Tibial nerve (tissue), 4 donors: Measurements from ENCODE around the gene ACAA1. TPM values are rescaled to one million over a fixed set of nuclear protein-coding genes. Genes with fewer than 3 reads are reported as not detected.

Experiments used
- DNase-seq, 2 donors: peaks; one replicate each; pipeline ENCODE4 v3.0.0-alpha.2; 2019; ENCODE audit warnings: low spot score in 2 of 2
- H3K27ac ChIP-seq, 4 donors: fragments of 200-600 bp; sonication (generic) in 3 of 4; one replicate each; pipeline ENCODE4 v1.5.1; 2017 to 2019; ENCODE audit warnings: mild to moderate bottlenecking in 1 of 4
- H3K27me3 ChIP-seq, 2 donors: fragments of 200-600 bp; sonication (generic) in 1 of 2; one replicate each; pipeline versions ENCODE4 v1.5.1 to v1.6.0; 2017 to 2019
- H3K36me3 ChIP-seq, 3 donors: fragments of 200-600 bp; sonication (generic); one replicate each; pipeline ENCODE4 v1.5.1; 2018 to 2019
- H3K4me1 ChIP-seq, 4 donors: fragments of 200-600 bp; sonication (generic) in 3 of 4; one replicate each; pipeline ENCODE4 v1.5.1; 2017 to 2019
- H3K4me3 ChIP-seq, 4 donors: fragments of 200-600 bp; sonication (generic) in 3 of 4; one replicate each; pipeline ENCODE4 v1.5.1; 2017 to 2019; ENCODE audit warnings: mild to moderate bottlenecking in 1 of 4, moderate library complexity in 1 of 4
- H3K9me3 ChIP-seq, 4 donors: fragments of 200-600 bp; sonication (generic) in 3 of 4; one replicate each; pipeline ENCODE4 v1.5.1; 2017 to 2019
- CTCF ChIP-seq, 5 experiments: fragments of 200-600 bp in 3 of 5; fragments of 450-650 bp in 2 of 5; sonication (generic) in 3 of 5; IDR thresholded peaks; one replicate each; pipeline ENCODE4 v1.5.1; 2016 to 2019; ENCODE audit warnings: antibody characterized with exemption in 5 of 5, mild to moderate bottlenecking in 3 of 5, moderate library complexity in 2 of 5
- EP300 ChIP-seq, 2 donors: sonication (generic); formaldehyde crosslinking; IDR thresholded peaks; one replicate each; pipeline ENCODE4 v1.6.1; 2017; ENCODE audit warnings: antibody characterized with exemption in 2 of 2, mild to moderate bottlenecking in 1 of 2
- POLR2A ChIP-seq, 2 donors: fragments of 450-650 bp; IDR thresholded peaks; one replicate each; pipeline ENCODE4 v1.6.1; 2017; ENCODE audit warnings: antibody characterized with exemption in 2 of 2, mild to moderate bottlenecking in 2 of 2, moderate library complexity in 2 of 2
- WGBS, 2 donors: methylation state at CpG; one replicate each; pipeline ENCODE4 v1.1.5; 2018; 5-methylcytosine and 5-hydroxymethylcytosine counted together
- total RNA-seq, 4 donors: library from RNA; depleted of rRNA; stranded (reverse); fragments of >200 nt; gene quantifications; one replicate each; pipeline ENCODE4 v1.1.0, GENCODE V29; 2016

The ACAA1 gene
- total RNA-seq, 4 donors from 2014 or later, result 63.9 to 83.3 (median 80.5) TPM

DNA sequence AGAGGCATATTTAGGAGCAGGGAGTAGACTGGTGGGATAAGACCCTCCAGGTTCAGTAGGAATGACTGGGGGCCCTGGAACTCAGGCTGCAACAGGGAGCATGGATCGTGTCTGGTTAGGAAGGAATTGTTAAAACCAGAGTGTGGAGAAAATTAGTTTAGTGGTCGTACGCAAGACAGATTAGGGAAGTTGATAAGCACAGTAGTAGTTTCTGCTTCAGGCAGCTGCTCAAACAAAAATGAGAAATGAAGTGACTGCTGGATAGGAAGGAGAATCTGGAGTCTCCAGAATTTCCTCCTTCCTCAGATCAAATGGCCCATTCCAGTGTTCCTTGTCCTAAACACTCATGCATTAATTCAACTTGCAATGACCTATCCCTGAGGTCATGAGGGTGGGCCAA lies 12.8 kb upstream of the ACAA1 start:
- no peaks in the 10 kb centered on the region for H3K4me1 ChIP-seq
- H3K4me3 ChIP-seq, result no peak overlapping the region
- H3K9me3 ChIP-seq, result peaks cover 0 to 17% (median 0%) of the 10 kb centered on the region in 4 donors
- no peak for DNase-seq
- TF ChIP-seq EP300 (IDR thresholded peaks at IDR 0.05), result no peak
- 60 to 69% methylated on average over 3 of the region's 3 CpGs for WGBS, 2 donors
- H3K27me3 ChIP-seq, result no peaks in the 10 kb centered on the region
- H3K36me3 ChIP-seq, result no peaks in the 10 kb centered on the region
- peak overlapping the region in 1 of 4 donors; percentile 60 for H3K27ac ChIP-seq

DNA sequence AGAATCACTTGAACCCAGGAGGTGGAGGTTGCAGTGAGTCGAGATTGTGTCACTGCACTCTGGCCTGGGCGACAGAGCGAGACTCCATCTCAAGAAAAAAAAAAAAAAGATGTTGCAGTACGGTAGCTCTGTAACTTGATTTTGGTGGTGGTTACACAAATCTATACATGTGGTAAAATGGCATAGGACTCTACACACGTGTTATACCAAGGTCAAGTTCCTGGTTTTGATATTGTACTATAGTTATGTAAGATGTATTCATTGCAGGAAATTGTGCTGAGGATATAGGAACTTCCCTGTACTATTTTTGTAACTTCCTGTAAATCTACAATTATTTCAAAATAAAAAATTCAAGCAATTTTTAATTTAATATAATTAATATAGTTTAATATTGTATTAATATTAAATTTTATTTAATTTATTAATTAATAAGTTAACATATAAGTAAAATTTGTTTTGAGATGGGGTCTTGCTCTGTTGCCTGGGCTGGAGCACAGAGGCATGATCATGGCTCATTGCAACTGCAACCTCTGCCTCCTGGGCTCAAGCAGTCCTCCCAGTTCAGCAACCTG lies 11.5 kb upstream of the ACAA1 start:
- 74 to 76% methylated on average over 5 of the region's 5 CpGs for WGBS, 2 donors
- H3K4me1 ChIP-seq, result no peaks in the 10 kb centered on the region
- H3K4me3 ChIP-seq, result no peak overlapping the region
- no peaks in the 10 kb centered on the region for H3K36me3 ChIP-seq
- H3K9me3 ChIP-seq, result peaks cover 0 to 17% (median 0%) of the 10 kb centered on the region in 4 donors
- H3K27ac ChIP-seq, result peak overlapping the region in 1 of 4 donors; percentile 61
- no peaks in the 10 kb centered on the region for H3K27me3 ChIP-seq
- TF ChIP-seq EP300 (IDR thresholded peaks at IDR 0.05) (peak in 1 of 2 donors; percentile 44), POLR2A (IDR thresholded peaks at IDR 0.05) (no peak)
- no peak for DNase-seq

GRCh38 chr3:38147421-38147820 lies 10.5 kb upstream of the ACAA1 start:
- Histone ChIP-seq H3K27me3 (no peaks in the 10 kb centered on the region), H3K9me3 (peaks cover 0 to 17% (median 0%) of the 10 kb centered on the region in 4 donors), H3K36me3 (peaks cover 0 to 6% (median 0%) of the 10 kb centered on the region in 3 donors), H3K4me1 (no peaks in the 10 kb centered on the region), H3K4me3 (no peak overlapping the region), H3K27ac (peak overlapping the region in 1 of 4 donors; percentile 61)
- no peak for DNase-seq
- no peak for TF ChIP-seq POLR2A (IDR thresholded peaks at IDR 0.05)
- peak in 1 of 2 donors; percentile 42 for TF ChIP-seq EP300 (IDR thresholded peaks at IDR 0.05)
- 80 to 86% methylated on average over 3 of the region's 3 CpGs for WGBS, 2 donors

GRCh38 chr3:38146504-38146903 lies 9.6 kb upstream of the ACAA1 start:
- Histone ChIP-seq H3K36me3 (peaks cover 0 to 15% (median 4%) of the 10 kb centered on the region in 3 donors), H3K27ac (no peak overlapping the region), H3K4me3 (no peak overlapping the region), H3K9me3 (peaks cover 0 to 17% (median 0%) of the 10 kb centered on the region in 4 donors), H3K4me1 (no peaks in the 10 kb centered on the region), H3K27me3 (no peaks in the 10 kb centered on the region)
- DNase-seq, result no peak
- 88 to 96% methylated on average over 2 of the region's 2 CpGs for WGBS, 2 donors
- TF ChIP-seq CTCF (IDR thresholded peaks at IDR 0.05), result no peak
- no peak for TF ChIP-seq POLR2A (IDR thresholded peaks at IDR 0.05)
- TF ChIP-seq EP300 (IDR thresholded peaks at IDR 0.05), result no peak

- H3K4me3 ChIP-seq, result no peak overlapping the region
- no peak for TF ChIP-seq EP300 (IDR thresholded peaks at IDR 0.05)
- TF ChIP-seq POLR2A (IDR thresholded peaks at IDR 0.05), result no peak
- TF ChIP-seq CTCF (IDR thresholded peaks at IDR 0.05), result no peak
- H3K4me1 ChIP-seq, result peaks cover 0 to 22% (median 10%) of the 10 kb centered on the region in 4 donors
- peaks cover 0 to 27% (median 4%) of the 10 kb centered on the region in 3 donors for H3K36me3 ChIP-seq
- no peaks in the 10 kb centered on the region for H3K27me3 ChIP-seq
- H3K9me3 ChIP-seq, result peaks cover 0 to 17% (median 0%) of the 10 kb centered on the region in 4 donors
- H3K27ac ChIP-seq, result no peak overlapping the region
- DNase-seq, result no peak
- 64 to 78% methylated on average over 3 of the region's 3 CpGs for WGBS, 2 donors
These were observed 6.6 kb upstream of the ACAA1 start for GRCh38 chr3:38143511-38143910.

DNA sequence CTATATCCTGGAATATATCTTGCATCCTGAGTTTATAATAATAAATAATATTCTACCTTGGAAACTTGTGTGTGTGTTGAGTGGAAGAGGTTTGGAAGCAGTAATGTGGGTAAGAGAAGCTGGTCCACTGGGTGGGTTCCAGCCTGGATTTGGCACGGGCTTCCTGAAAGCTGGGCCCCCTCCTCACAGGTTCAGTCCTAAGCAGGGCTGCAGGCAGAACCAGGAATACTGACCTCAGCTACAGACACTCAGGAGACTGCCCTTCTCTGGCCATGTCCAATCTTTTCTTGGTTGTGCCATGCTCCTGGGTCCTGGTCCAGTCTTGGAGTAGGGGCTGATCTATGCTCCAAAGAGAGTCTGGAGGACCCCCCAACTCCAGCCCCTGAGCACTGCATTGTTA lies 6.0 kb upstream of the ACAA1 start:
- Histone ChIP-seq H3K4me1 (peaks cover 0 to 26% (median 12%) of the 10 kb centered on the region in 4 donors), H3K4me3 (no peak overlapping the region), H3K27me3 (no peaks in the 10 kb centered on the region), H3K9me3 (peaks cover 0 to 17% (median 0%) of the 10 kb centered on the region in 4 donors), H3K27ac (no peak overlapping the region), H3K36me3 (peaks cover 0 to 27% (median 4%) of the 10 kb centered on the region in 3 donors)
- 85 to 88% methylated on average over 1 of the region's 1 CpG for WGBS, 2 donors
- DNase-seq, result no peak
- TF ChIP-seq POLR2A (IDR thresholded peaks at IDR 0.05) (no peak), EP300 (IDR thresholded peaks at IDR 0.05) (no peak), CTCF (IDR thresholded peaks at IDR 0.05) (no peak)
